Body of pancreas (tissue), 4 donors: ENCODE measurements around the gene CAPN10. TPM values are rescaled to one million over a fixed set of nuclear protein-coding genes. Genes with fewer than 3 reads are reported as not detected.

Experiments used
- ATAC-seq: fragments of 150-250 bp; one replicate; pipeline ENCODE4 v1.9.1; 2016
- DNase-seq, 4 donors: peaks; one replicate each; pipeline ENCODE4 v3.0.0-alpha.2; 2019
- H3K27ac ChIP-seq, 4 donors: fragments of 200-600 bp; sonication (generic); 1 replicate in 3 of 4; 2 replicates in 1 of 4; pipeline versions ENCODE4 v1.5.1 to v1.6.1; 2016 to 2019; ENCODE audit warnings: mild to moderate bottlenecking in 1 of 4, mixed read lengths in 1 of 4, moderate library complexity in 1 of 4
- H3K27me3 ChIP-seq, 2 donors: fragments of 200-600 bp; sonication (generic); one replicate each; pipeline ENCODE4 v1.6.0; 2016; ENCODE audit warnings: mild to moderate bottlenecking in 1 of 2
- H3K36me3 ChIP-seq, 2 donors: fragments of 200-600 bp; sonication (generic); replicated peaks in 1 of 2; 2 replicates each; pipeline ENCODE4 v1.5.1; 2016; ENCODE audit warnings: low read depth in 2 of 2; ENCODE audit not compliant: insufficient read depth in 1 of 2
- H3K4me1 ChIP-seq: fragments of 200-600 bp; sonication (generic); one replicate; pipeline ENCODE4 v1.6.0; 2016
- H3K4me3 ChIP-seq, 2 donors: fragments of 200-600 bp; sonication (generic); 1 replicate in 1 of 2; 2 replicates in 1 of 2; pipeline ENCODE4 v1.5.1; 2016 to 2019
- H3K9me3 ChIP-seq, 3 donors: fragments of 200-600 bp; sonication (generic); 1 replicate in 2 of 3; 2 replicates in 1 of 3; pipeline ENCODE4 v1.5.1; 2016
- POLR2A ChIP-seq, 3 donors: fragments of 450-650 bp; IDR thresholded peaks; one replicate each; pipeline ENCODE4 v1.6.1; 2016; ENCODE audit warnings: antibody characterized with exemption in 3 of 3, mild to moderate bottlenecking in 2 of 3
- WGBS, 2 donors: methylation state at CpG; one replicate each; pipeline ENCODE4 v1.1.5; 2017; 5-methylcytosine and 5-hydroxymethylcytosine counted together
- intact Hi-C: fragments of 100-400 bp; cut with DNase I; formaldehyde crosslinking; loops from one replicate; pipeline ENCODE4 v1.15.1; 2023
- total RNA-seq, 2 donors: library from RNA; depleted of rRNA; stranded (reverse); fragments of >200 nt; gene quantifications; one replicate each; pipeline ENCODE4 v1.1.0, GENCODE V29; 2016
- TF ChIP-seq, protein P1 (sequence below), 7 experiments: fragments of 450-650 bp in 4 of 7; fragments of 200-600 bp in 3 of 7; sonication (generic) in 3 of 7; IDR thresholded peaks; one replicate each; pipeline ENCODE4 v1.5.1; 2016 to 2019; ENCODE audit warnings: antibody characterized with exemption in 7 of 7

Gene CAPN10
- total RNA-seq, 2 donors from 2014 or later = 16.3 to 34.3 TPM

DNA sequence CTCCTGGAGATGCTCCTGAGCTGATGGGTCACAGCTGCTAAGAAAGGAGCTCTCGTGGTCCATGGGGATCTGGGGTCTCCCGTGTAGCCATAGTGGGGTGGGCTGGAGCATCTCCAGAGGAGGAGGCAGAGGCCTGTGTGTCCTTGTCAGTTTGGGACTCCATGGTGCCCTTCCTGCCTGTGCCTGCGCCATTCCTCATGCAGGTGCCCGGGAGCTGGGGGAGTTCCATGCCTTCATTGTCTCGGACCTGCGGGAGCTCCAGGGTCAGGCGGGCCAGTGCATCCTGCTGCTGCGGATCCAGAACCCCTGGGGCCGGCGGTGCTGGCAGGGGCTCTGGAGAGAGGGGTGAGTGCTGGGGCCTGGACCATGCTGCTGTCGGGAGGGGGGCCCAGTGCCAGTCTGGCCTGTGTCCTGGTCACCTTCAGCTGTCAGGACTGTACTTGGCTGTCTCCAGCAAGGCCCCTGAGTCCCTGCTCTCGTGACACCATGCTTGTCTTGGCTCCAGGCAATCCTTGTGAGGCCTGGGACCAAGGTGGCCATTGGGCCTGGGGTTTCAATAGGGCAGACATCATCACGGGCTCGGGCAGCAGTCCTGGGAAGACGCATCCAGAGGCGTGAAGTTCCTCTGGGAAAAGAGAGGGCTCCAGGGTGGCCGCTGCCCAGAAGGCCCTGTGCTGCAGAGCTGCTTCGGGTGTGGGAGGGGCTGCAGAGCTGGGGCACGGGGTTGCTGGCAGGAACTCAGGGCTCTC is 7.3 kb downstream of the CAPN10 start:
- H3K27ac ChIP-seq = no peak overlapping the region
- H3K4me1 ChIP-seq = no peaks in the 10 kb centered on the region
- no peaks in the 10 kb centered on the region for H3K9me3 ChIP-seq
- TF ChIP-seq, protein P1, sequence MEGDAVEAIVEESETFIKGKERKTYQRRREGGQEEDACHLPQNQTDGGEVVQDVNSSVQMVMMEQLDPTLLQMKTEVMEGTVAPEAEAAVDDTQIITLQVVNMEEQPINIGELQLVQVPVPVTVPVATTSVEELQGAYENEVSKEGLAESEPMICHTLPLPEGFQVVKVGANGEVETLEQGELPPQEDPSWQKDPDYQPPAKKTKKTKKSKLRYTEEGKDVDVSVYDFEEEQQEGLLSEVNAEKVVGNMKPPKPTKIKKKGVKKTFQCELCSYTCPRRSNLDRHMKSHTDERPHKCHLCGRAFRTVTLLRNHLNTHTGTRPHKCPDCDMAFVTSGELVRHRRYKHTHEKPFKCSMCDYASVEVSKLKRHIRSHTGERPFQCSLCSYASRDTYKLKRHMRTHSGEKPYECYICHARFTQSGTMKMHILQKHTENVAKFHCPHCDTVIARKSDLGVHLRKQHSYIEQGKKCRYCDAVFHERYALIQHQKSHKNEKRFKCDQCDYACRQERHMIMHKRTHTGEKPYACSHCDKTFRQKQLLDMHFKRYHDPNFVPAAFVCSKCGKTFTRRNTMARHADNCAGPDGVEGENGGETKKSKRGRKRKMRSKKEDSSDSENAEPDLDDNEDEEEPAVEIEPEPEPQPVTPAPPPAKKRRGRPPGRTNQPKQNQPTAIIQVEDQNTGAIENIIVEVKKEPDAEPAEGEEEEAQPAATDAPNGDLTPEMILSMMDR (IDR thresholded peaks at IDR 0.05) = no peak
- no peak for TF ChIP-seq POLR2A (IDR thresholded peaks at IDR 0.05)
- 83 to 91% methylated on average over 11 to 13 of the region's 19 CpGs for WGBS, 2 donors
- DNase-seq (no peak), ATAC-seq (no peak)
- no peak overlapping the region for H3K4me3 ChIP-seq
- intact Hi-C loops = no loop called here
- H3K27me3 ChIP-seq = no peaks in the 10 kb centered on the region
- H3K36me3 ChIP-seq = peaks cover 0 to 5% of the 10 kb centered on the region in 2 donors

DNA sequence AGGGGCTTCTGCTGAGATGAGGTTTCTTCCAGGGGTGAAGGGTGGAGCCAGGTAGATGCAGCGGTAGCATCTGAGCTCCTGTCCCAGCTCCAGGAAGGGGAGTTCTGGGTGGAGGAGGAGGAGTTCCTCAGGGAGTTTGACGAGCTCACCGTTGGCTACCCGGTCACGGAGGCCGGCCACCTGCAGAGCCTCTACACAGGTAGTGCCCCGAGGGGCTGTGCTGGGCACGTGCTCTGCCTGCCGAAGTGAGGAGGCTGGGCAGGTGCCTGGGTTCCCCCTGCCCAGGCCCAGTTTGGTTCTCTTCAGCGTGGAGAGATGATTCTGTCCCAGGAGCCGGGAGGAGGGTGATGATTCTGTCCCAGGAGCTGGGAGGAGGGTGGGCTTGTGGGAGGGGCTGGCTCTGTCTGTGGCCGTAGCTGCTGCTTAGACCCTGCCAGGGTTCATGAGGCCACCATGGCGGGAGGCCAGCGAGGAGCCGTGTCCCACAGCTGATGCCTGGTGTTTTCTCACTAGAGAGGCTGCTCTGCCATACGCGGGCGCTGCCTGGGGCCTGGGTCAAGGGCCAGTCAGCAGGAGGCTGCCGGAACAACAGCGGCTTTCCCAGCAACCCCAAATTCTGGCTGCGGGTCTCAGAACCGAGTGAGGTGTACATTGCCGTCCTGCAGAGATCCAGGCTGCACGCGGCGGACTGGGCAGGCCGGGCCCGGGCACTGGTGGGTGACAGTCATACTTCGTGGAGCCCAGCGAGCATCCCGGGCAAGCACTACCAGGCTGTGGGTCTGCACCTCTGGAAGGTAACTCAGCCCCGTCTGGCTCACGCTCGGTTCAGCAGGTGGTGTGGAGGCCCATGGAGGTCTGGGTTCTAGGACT is 8.2 kb downstream of the CAPN10 start:
- Histone ChIP-seq H3K9me3 (no peaks in the 10 kb centered on the region), H3K4me1 (no peaks in the 10 kb centered on the region), H3K27me3 (no peaks in the 10 kb centered on the region), H3K4me3 (no peak overlapping the region), H3K36me3 (peaks cover 0 to 6% of the 10 kb centered on the region in 2 donors), H3K27ac (no peak overlapping the region)
- intact Hi-C loops = no loop called here
- DNase-seq = no peak
- ATAC-seq = no peak
- 90% methylated on average over 21 of the region's 34 CpGs; no CpG with 5 or more reads in 1 of the 2 donors for WGBS, 2 donors
- TF ChIP-seq, protein P1 (IDR thresholded peaks at IDR 0.05) = no peak
- TF ChIP-seq POLR2A (IDR thresholded peaks at IDR 0.05) = no peak

GRCh38 chr2:240595381-240596079 is 9.0 kb downstream of the CAPN10 start:
- peak in 1 of 4 donors; percentile 51 for DNase-seq
- WGBS, 2 donors = 56% methylated on average over 17 of the region's 18 CpGs; no CpG with 5 or more reads in 1 of the 2 donors
- no peak overlapping the region for H3K27ac ChIP-seq
- intact Hi-C loops = no loop called here
- no peaks in the 10 kb centered on the region for H3K9me3 ChIP-seq
- H3K4me1 ChIP-seq = no peaks in the 10 kb centered on the region
- no peak overlapping the region for H3K4me3 ChIP-seq
- H3K27me3 ChIP-seq = no peaks in the 10 kb centered on the region
- peaks cover 0 to 6% of the 10 kb centered on the region in 2 donors for H3K36me3 ChIP-seq
- no peak for ATAC-seq
- TF ChIP-seq, protein P1 (IDR thresholded peaks at IDR 0.05) = peak in 1 of 7 experiments; percentile 15
- no peak for TF ChIP-seq POLR2A (IDR thresholded peaks at IDR 0.05)

DNA sequence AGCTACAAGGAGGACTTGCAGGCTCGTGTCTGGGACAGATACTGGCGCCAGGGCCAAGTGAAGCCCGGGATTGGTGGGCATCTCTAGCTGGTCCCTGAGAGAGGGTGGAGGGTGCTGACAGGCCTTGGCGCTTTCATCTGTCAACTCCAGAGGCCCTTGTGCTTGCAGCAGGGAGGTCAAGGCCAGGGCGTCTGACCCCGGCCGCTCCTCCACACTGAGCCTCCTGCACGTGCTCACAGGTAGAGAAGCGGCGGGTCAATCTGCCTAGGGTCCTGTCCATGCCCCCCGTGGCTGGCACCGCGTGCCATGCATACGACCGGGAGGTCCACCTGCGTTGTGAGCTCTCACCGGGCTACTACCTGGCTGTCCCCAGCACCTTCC is 9.5 kb downstream of the CAPN10 start:
- intact Hi-C loops = no loop called here
- no peak for DNase-seq
- Histone ChIP-seq H3K27me3 (no peaks in the 10 kb centered on the region), H3K36me3 (peaks cover 0 to 6% of the 10 kb centered on the region in 2 donors), H3K4me1 (no peaks in the 10 kb centered on the region), H3K4me3 (no peak overlapping the region), H3K9me3 (no peaks in the 10 kb centered on the region), H3K27ac (no peak overlapping the region)
- ATAC-seq = no peak
- TF ChIP-seq POLR2A (IDR thresholded peaks at IDR 0.05) = no peak
- TF ChIP-seq, protein P1 (IDR thresholded peaks at IDR 0.05) = no peak
- WGBS, 2 donors = 84 to 91% methylated on average over 7 to 17 of the region's 17 CpGs
